Activated B cell treated with CpG ODN at 0.5 μM for 24 hours (primary cell): Measurements from ENCODE around the gene PORCN. TPM values are rescaled to one million over a fixed set of nuclear protein-coding genes. Genes with fewer than 3 reads are reported as not detected.

Experiments used
- ATAC-seq: fragments of 200-7000 bp; cut with Tn5 transposase; one replicate; pipeline ENCODE4 v1.10.0; 2021; ENCODE audit warnings: low read depth, mild to moderate bottlenecking, moderate library complexity
- CTCF ChIA-PET: fragments of 350-600 bp; sonication (Branson Sonifier 250); formaldehyde crosslinking; loops from one replicate; lab custom pipeline; 2021; ENCODE audit warnings: antibody characterized with exemption; lab: Charles Lee
- POLR2A ChIA-PET: fragments of 350-600 bp; sonication (Branson Sonifier 250); formaldehyde crosslinking; loops from one replicate; lab custom pipeline; 2021; ENCODE audit warnings: antibody characterized with exemption; lab: Charles Lee
- DNase-seq: peaks from one replicate; pipeline ENCODE4 v3.0.0; 2022
- H3K27ac Mint-ChIP-seq: one replicate; pipeline ENCODE4 v1.8.0; 2020; ENCODE audit warnings: mixed read lengths
- H3K27me3 Mint-ChIP-seq: one replicate; pipeline ENCODE4 v1.8.0; 2021; ENCODE audit warnings: mixed read lengths
- H3K36me3 Mint-ChIP-seq: one replicate; pipeline ENCODE4 v1.8.0; 2021; ENCODE audit warnings: low read depth, mixed read lengths
- H3K4me1 Mint-ChIP-seq: one replicate; pipeline ENCODE4 v1.8.0; 2021; ENCODE audit warnings: mixed read lengths
- H3K4me3 Mint-ChIP-seq: one replicate; pipeline ENCODE4 v1.8.0; 2020; ENCODE audit warnings: mild to moderate bottlenecking, mixed read lengths
- H3K9me3 Mint-ChIP-seq: one replicate; pipeline ENCODE4 v1.8.0; 2020; ENCODE audit warnings: mixed read lengths
- CTCF ChIP-seq: fragments of 200-600 bp; IDR thresholded peaks from one replicate; pipeline ENCODE4 v1.8.0; 2022; ENCODE audit warnings: antibody characterized with exemption, mild to moderate bottlenecking
- intact Hi-C: fragments of 100-400 bp; cut with micrococcal nuclease; formaldehyde crosslinking; loops from one replicate; pipeline ENCODE4 v1.15.1; 2024
- total RNA-seq: library from RNA; stranded (reverse); gene quantifications from 2 replicates; pipeline ENCODE4 v1.2.3, GENCODE V29; 2022

The PORCN gene
- total RNA-seq, 1 donor from 2014 or later: 9.8 TPM

GRCh38 chrX:48478806-48479205, 30.0 kb upstream of the PORCN start:
- TF ChIP-seq CTCF: no peak
- Mint-ChIP-seq H3K27ac (no peak overlapping the region), H3K4me3 (no peak overlapping the region), H3K27me3 (no peaks in the 10 kb centered on the region), H3K36me3 (peaks cover 54% of the 10 kb centered on the region), H3K4me1 (peaks cover 23% of the 10 kb centered on the region), H3K9me3 (no peaks in the 10 kb centered on the region)
- DNase-seq: no peak
- ChIA-PET CTCF (no interaction called here), POLR2A (no interaction called here)
- intact Hi-C loops: loop anchor here (5.0 kb wide), 2 partner anchors 323 to 827 kb away; partner anchors contain the start of genes ELK1 and HDAC6
- ATAC-seq: no peak

GRCh38 chrX:48480142-48480541, 28.6 kb upstream of the PORCN start:
- DNase-seq (no peak), ATAC-seq (no peak)
- ChIA-PET CTCF (no interaction called here), POLR2A (no interaction called here)
- intact Hi-C loops: no loop called here
- Mint-ChIP-seq H3K4me3 (no peak overlapping the region), H3K27ac (no peak overlapping the region), H3K9me3 (no peaks in the 10 kb centered on the region), H3K36me3 (peaks cover 55% of the 10 kb centered on the region), H3K4me1 (peaks cover 23% of the 10 kb centered on the region), H3K27me3 (no peaks in the 10 kb centered on the region)
- TF ChIP-seq CTCF: no peak

- ChIA-PET CTCF (no interaction called here), POLR2A (no interaction called here)
Observed at GRCh38 chrX:48480583-48480982, 28.2 kb upstream of the PORCN start.

GRCh38 chrX:48482526-48482925, 26.3 kb upstream of the PORCN start:
- Mint-ChIP-seq H3K36me3 (peaks cover 52% of the 10 kb centered on the region), H3K4me1 (peaks cover 8% of the 10 kb centered on the region), H3K4me3 (no peak overlapping the region), H3K9me3 (no peaks in the 10 kb centered on the region), H3K27me3 (no peaks in the 10 kb centered on the region), H3K27ac (no peak overlapping the region)
- intact Hi-C loops: no loop called here
- POLR2A ChIA-PET: interaction anchor here (0.7 kb wide), 1 partner anchor 282 kb away, joined by 4 read pairs; no protein-coding TSS in a partner anchor
- ATAC-seq: no peak
- DNase-seq: no peak
- TF ChIP-seq CTCF: no peak
- CTCF ChIA-PET: no interaction called here

More at GRCh38 chrX:48480583-48480982, 28.2 kb upstream of the PORCN start:
- Mint-ChIP-seq H3K4me1 (peaks cover 22% of the 10 kb centered on the region), H3K36me3 (peaks cover 57% of the 10 kb centered on the region), H3K9me3 (no peaks in the 10 kb centered on the region), H3K27ac (no peak overlapping the region), H3K4me3 (no peak overlapping the region), H3K27me3 (no peaks in the 10 kb centered on the region)
- intact Hi-C loops: no loop called here
- DNase-seq: no peak
- ATAC-seq: no peak
- no peak for TF ChIP-seq CTCF

GRCh38 chrX:48487362-48487798, 21.4 kb upstream of the PORCN start:
- Mint-ChIP-seq H3K9me3 (no peaks in the 10 kb centered on the region), H3K4me3 (no peak overlapping the region), H3K27me3 (no peaks in the 10 kb centered on the region), H3K36me3 (peaks cover 20% of the 10 kb centered on the region), H3K4me1 (no peaks in the 10 kb centered on the region), H3K27ac (no peak overlapping the region)
- ChIA-PET POLR2A (no interaction called here), CTCF (no interaction called here)
- DNase-seq (no peak), ATAC-seq (no peak)
- no peak for TF ChIP-seq CTCF
- intact Hi-C loops: no loop called here
